Stimulated activated CD8-positive, alpha-beta memory T cell treated with anti-CD3 and anti-CD28 coated beads, Interleukin-7, amount 100 ng/mL, for 4 hours (primary cell): ENCODE data around the gene WNK4.
"Not testable (repeated sequence)": the region's sequence is repeated elsewhere in the genome, so short reads cannot be mapped to it uniquely, and the experiment has no call there.

Experiments
- DNase-seq, 2 donors: peaks; one replicate each; pipeline ENCODE4 v3.0.0-alpha.2; 2020; ENCODE audit warnings: low read depth in 2 of 2

WNK4 gene

GRCh38 chr17:42779936-42780850 lies at the start of gene WNK4:
Gene WNK4 (plus strand): TSS chr17:42780610. CDS start chr17:42780699, 89 bp downstream.
- DNase-seq = no peak

GRCh38 chr17:42740699-42741098 lies 39.7 kb upstream of the WNK4 start:
- no peak for DNase-seq

- not testable (repeated sequence) for DNase-seq
Measured at GRCh38 chr17:42742916-42743315, 37.5 kb upstream of the WNK4 start.

- DNase-seq = no peak
Measured at GRCh38 chr17:42743595-42744282, 36.7 kb upstream of the WNK4 start.

GRCh38 chr17:42744283-42744805 lies 36.1 kb upstream of the WNK4 start:
- peak; percentile 36 to 67 for DNase-seq

DNA sequence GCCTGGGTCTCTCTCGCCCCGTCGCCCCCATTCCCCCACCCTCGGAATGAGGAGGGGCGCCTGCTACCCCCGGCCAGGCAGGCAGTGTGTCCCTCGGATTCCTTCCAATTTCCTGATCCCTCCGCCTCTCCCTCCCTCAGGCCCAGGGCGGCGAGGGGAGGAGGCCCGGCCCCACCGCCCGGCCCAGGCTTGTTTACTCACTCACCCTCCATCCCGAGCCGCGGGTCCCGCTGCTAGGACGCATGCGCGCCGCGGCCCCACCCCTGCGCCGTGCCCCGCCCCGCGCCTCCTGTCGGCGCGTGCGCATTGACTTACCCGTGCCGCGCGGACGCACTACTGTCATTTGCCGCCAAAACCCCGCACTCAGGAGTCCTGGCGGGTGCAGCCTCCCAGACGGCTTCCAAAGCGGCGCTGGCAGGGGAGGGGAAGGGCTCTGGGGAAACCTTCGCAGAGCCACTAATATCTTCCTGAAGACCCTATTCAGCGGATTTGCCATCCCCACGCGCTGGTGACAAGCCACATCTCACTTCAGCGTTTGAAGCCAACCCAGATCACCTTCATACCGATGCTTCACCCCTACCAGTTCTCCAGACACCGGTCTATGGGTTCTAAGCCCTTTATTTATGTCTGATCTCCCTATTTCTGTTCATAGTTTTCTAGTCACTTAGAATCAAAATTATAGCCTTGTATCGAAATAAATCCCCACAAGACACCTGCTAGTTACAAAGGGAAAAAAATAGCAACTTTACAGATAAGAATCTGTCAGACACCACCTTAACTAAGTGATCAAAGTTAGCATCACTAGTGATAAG lies 35.4 kb upstream of the WNK4 start, which contains the start of gene EZH1:
EZH1 (minus strand) TSS at position 235 of the 812 bp plus-strand sequence. CDS start 16,099 bp downstream, outside the sequence.
- DNase-seq = peak; percentile 78 to 86

DNA sequence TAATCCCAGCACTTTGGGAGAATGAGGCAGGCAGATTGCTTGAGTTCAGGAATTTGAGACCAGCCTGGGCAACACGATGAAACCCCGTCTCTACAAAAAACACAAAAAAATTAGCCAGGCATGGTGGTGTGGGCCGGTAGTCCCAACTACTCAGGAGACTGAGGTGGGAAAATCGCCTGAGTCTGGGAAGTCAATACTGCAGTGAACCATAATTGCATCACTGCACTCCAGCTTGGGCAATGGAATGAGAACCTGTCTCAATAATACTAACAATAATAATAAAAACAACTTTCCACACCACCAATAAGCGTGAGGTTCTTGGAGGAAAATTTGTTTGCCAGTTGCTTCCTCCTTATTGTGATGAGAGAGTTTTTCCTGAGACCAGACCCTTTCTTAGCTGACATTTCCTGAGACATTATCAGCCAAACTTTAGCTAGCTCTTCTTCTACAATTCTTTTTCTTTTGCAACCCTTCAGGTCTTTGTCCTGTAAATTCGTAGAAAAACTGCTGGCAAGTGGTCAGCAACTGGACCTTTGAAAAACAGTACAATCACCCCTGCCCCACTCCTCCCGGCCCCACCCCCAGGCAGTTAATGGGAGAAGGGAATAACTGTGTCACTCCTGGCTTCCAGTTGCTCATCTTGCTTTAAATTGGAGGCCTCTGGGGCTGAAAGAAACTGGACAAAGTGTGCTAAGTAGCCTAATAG lies 32.1 kb upstream of the WNK4 start:
- DNase-seq = no peak

GRCh38 chr17:42748908-42749798 lies 31.3 kb upstream of the WNK4 start:
- no peak for DNase-seq

GRCh38 chr17:42750739-42751344 lies 29.6 kb upstream of the WNK4 start:
- no peak for DNase-seq

- no peak for DNase-seq
Measured at GRCh38 chr17:42751628-42752027, 28.8 kb upstream of the WNK4 start.

GRCh38 chr17:42754782-42755181 lies 25.6 kb upstream of the WNK4 start:
- no peak for DNase-seq

- no peak for DNase-seq
Measured at GRCh38 chr17:42759982-42760651, 20.3 kb upstream of the WNK4 start.

DNA sequence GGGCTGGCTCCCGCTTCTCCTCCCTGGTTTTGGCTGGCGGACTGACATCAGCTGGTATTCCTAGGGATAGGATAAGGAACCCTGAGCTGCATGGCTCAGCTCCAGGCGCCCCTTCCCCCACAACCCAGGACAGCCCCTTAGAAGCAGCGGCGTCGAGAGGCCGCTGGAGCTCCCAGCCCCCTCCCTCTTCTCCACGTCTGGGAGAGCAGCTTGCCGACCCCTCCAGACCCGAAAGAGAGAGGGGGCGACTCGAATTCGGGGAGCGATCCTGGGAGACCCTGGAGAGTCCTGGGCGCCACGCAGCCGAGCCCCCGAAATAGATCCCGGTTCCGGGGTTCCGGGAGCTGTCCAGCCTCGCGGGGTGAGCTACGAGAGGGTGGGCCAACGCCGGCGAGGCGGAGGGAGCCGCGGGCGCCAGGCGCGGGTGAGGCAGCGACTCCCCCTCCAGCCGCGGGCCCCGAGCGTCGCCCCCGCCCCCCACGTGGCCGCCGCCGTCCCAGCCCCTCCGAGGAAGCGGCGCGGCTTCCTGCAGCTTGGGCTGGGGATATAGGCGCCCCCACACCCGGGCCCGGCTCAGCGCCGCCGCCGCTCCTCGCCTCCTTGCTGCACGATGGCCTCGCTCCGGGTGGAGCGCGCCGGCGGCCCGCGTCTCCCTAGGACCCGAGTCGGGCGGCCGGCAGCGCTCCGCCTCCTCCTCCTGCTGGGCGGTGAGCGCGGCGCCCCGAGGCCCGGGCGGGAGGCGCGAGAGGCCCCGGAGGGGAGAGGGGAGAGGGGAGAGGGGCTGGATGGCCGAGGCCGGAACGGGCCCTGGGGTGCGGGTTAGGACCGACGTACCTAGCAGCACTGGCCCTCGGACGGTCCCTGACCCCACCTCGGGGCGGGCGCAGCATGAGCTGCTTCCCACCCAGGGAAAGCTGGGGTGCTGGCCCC lies 19.5 kb upstream of the WNK4 start, which contains the start of gene RAMP2:
RAMP2 (plus strand) TSS at position 576 of the 930 bp plus-strand sequence; CDS start at position 611, 35 bp downstream.
- no peak for DNase-seq

- DNase-seq = no peak
Measured at GRCh38 chr17:42761638-42762037, 18.8 kb upstream of the WNK4 start.

- no peak for DNase-seq
Measured at GRCh38 chr17:42766124-42766523, 14.3 kb upstream of the WNK4 start.

GRCh38 chr17:42767512-42767911 lies 12.9 kb upstream of the WNK4 start:
- DNase-seq = no peak

GRCh38 chr17:42768006-42768405 lies 12.4 kb upstream of the WNK4 start:
- DNase-seq = not testable (repeated sequence)

DNA sequence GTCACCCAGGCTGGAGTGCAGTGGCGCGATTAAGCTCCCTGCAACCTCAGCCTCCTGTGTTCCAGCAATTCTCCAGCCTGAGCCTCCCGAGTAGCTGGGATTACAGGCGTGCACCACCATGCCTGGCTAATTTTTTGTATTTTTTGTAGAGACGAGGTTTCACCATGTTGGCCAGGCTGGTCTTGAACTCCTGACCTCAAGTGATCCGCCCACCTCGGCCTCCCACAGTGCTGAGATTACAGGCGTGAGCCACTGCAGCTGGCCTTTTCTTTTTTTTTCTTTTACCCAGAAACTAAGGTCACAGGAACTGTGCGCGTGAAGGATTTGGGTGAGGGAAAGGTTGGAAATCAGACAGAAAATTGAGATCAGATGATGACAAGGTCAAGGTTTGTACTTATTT lies 10.4 kb upstream of the WNK4 start:
- not testable (repeated sequence) for DNase-seq
